NOMO-1 treated with DMSO at 0.1 percent for 48 hours (cell line): ENCODE data around the gene EIF5A.

Experiments
- DNase-seq: peaks from one replicate; lab custom pipeline; 2025; ENCODE audit not compliant: unreplicated experiment; lab: John Stamatoyannopoulos, UW

EIF5A gene

DNA sequence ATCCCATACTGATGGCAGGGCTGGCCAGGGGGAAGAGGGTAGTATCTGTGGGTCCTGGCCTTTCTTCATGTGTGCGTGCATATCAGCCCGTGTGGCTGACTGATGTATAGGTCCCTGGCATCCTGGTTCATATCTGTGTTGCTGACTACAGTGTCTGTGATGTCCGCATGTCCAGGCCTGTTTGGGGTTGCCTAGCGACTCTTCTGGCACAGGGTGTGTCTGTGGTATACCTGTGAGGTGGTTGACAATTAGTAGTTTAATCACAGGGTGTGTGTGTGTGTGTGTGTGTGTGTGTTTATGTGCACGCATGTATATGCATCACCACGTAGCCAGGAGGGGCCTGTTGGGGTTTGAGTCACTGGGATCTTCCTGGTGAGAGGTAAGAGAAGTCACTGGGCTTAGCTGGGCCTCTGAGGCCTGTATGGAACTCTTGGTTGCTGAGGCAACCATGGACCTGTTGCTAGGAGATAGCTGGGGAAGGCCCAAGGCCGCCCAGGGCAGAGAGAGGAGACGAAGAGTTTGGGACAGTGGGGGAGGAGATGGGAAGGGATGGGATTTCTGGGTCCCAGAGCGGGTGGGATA, 46.9 kb downstream of the EIF5A start:
- no peak for DNase-seq

DNA sequence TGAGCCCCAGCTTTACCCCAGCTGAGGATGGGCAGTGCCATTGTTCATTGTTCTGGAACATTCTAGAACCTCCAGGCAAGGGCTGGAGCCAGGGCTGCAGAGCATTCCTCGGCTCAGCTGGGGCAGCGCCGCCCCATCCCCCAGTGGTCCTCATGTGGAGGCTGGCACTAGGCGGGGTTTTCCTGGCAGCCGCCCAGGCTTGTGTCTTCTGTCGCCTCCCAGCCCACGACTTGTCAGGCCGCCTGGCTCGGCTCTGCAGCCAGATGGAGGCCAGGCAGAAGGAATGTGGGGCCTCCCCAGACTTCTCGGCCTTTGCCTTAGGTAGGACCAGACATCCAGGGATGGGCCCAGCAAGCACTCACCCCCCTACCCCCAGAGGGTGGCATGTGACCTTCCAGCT, 47.6 kb downstream of the EIF5A start, which contains the start of gene TMEM95:
TMEM95 (plus strand) TSS at position 104 of the 400 bp plus-strand sequence; CDS start at position 153, 49 bp downstream.
- no peak for DNase-seq

DNA sequence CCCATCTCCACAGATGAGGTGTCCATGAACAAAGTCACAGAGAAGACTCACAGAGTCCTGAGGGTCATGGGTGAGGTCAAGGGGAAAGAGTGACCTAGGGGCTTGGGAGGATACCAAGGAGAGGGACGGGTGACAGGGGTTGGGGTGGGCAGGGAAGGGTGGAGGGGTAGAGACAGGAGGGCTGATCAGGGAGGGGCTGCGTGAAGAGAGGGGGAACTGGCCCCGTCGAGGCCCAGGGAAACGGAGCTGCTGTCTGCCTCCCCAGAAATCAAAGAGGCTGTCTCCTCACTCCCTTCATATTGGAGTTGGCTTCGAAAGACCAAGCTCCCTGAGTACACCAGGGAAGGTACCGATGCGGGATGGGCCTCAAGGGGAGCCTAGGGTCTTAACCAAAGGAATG, 48.1 kb downstream of the EIF5A start:
- no peak for DNase-seq

DNA sequence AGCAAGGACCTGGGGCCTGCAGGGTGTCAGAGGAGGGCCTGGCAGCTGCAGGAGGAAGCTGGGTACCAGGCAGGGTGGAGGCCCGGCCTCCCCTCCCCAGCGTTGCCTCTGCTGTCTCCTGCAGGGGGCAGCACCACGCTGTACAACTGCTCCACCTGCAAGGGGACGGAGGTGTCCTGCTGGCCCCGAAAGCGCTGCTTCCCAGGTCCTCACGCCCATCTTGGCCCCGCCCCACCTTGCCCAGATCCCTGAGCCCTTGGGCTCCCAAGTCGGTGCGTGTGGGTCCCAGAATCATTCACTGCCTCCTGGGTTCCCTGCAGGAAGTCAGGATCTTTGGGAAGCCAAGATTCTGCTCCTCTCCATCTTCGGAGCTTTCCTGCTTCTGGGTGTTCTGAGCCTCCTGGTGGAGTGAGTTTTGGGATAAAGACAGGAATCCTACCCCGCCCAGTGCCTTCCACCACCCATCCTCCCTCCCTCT, 48.7 kb downstream of the EIF5A start:
- DNase-seq: peak; percentile 60

DNA sequence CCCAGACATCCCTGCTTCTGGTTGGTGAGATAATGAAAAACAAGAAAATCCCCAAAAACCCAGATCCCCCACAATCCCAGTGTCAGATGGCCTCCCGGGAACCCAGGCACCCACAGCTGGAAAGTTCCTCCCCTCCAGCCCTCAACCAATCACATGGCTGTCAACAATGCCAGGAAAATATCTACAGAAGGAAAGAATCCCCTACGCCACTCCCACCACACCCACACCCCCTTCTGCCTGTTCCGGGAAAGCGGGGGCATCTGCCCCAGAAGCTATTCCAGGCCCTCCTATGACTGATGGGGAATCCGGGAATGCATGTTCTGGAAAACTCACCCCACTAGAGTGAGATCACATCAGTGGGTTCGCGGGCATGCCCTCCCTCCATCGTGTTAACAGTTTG, 49.3 kb downstream of the EIF5A start:
- DNase-seq: no peak

DNA sequence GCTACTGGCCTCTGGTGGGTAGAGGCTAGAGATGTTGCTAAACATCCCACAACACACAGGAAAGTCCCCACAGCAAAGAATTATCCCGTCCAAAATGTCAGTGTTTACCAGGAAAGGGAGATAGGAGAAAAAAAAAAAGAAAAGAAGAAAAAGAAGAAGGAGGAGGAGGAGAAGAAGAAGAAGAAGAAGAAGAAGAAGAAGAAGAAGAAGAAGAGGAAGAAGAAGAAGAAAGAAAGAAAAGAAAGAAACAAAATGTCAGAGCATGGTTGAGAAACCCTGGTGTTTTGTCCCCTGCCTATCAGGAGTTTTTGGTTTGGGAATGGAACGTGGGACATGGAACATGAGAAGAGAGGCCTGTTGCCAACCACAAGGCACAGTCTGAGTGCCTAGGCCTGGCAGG, 50.0 kb downstream of the EIF5A start:
- no peak for DNase-seq

DNA sequence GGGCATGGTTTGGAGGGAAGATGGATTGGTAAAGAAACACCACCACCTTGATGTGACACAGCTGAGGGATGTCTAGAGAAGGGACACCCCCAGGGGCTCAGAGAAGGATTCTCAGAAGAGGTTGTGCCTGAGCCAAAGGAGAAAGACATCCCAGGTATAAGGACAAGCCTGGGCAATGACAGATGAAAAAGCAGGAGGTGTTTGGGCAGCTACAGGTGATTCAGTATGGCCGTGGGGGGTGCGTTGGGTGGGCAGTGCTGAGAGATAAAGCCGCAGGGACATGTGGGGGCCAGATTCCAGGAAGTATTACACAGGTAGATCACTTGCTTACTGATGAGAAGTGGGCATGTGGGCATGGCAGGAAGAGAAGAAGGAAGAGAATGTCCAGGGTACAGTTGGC, 54.5 kb downstream of the EIF5A start:
- no peak for DNase-seq
